Lung (tissue), 12 donors: Measurements from ENCODE around the gene RASAL2. TPM values are rescaled to one million over a fixed set of nuclear protein-coding genes. Genes with fewer than 3 reads are reported as not detected.

Source experiments
- ATAC-seq: fragments of 200-7000 bp; cut with Tn5 transposase; one replicate; pipeline ENCODE4 v1.9.1; 2020; ENCODE audit warnings: moderate number of reproducible peaks; ENCODE audit not compliant: insufficient read depth, low FRiP score
- DNase-seq, 3 donors: peaks; one replicate each; pipeline ENCODE4 v3.0.0-alpha.2; 2013 to 2017
- H3K27ac ChIP-seq, 2 donors: one replicate each; pipeline ENCODE4 v1.5.1; 2013; ENCODE audit warnings: mild to moderate bottlenecking in 2 of 2, moderate library complexity in 2 of 2, control low read depth in 1 of 2, inconsistent platforms in 1 of 2, low read depth in 1 of 2, low read length in 1 of 2
- H3K27me3 ChIP-seq, 3 donors: one replicate each; pipeline ENCODE4 v1.5.1; 2013; ENCODE audit warnings: low read length in 2 of 3; ENCODE audit not compliant: control insufficient read depth in 3 of 3, insufficient read depth in 3 of 3
- H3K36me3 ChIP-seq, 4 donors: one replicate each; pipeline ENCODE4 v1.5.1; 2013; ENCODE audit warnings: low read length in 4 of 4, mild to moderate bottlenecking in 1 of 4, moderate library complexity in 1 of 4; ENCODE audit not compliant: control insufficient read depth in 4 of 4, insufficient read depth in 4 of 4
- H3K4me1 ChIP-seq, 5 donors: one replicate each; pipeline ENCODE4 v1.5.1; 2013; ENCODE audit warnings: low read length in 5 of 5, mild to moderate bottlenecking in 2 of 5, moderate library complexity in 1 of 5; ENCODE audit not compliant: control insufficient read depth in 5 of 5, insufficient read depth in 5 of 5
- H3K4me3 ChIP-seq: one replicate; pipeline ENCODE4 v1.5.1; 2013; ENCODE audit warnings: mild to moderate bottlenecking, control low read depth, moderate library complexity
- H3K9ac ChIP-seq, 2 donors: one replicate each; pipeline ENCODE4 v1.5.1; 2013; ENCODE audit warnings: low read length in 2 of 2, control low read depth in 1 of 2; ENCODE audit not compliant: insufficient read depth in 1 of 2
- H3K9me3 ChIP-seq, 4 donors: one replicate each; pipeline ENCODE4 v1.5.1; 2013; ENCODE audit warnings: low read length in 3 of 4, mild to moderate bottlenecking in 1 of 4, moderate library complexity in 1 of 4; ENCODE audit not compliant: control insufficient read depth in 4 of 4, insufficient read depth in 3 of 4
- WGBS, 2 donors: extraction: QIAGEN DNeasy Blood & Tissue Kit; methylation state at CpG; one replicate each; pipeline ENCODE4 v1.1.7; 2013; 5-methylcytosine and 5-hydroxymethylcytosine counted together
- polyA plus RNA-seq, 2 donors: library from polyadenylated mRNA; stranded (reverse); fragments of 200-250 nt; gene quantifications; one replicate each; pipeline ENCODE4 v1.2.1, GENCODE V29; 2013
- total RNA-seq, 2 donors: library from RNA; depleted of rRNA in 1 of 2; stranded (reverse); fragments of >200 nt in 1 of 2; gene quantifications; one replicate each; pipeline ENCODE4 v1.2.1, GENCODE V29; 2014 to 2021
- TF ChIP-seq, protein P1 (sequence below): IDR thresholded peaks from 2 replicates; pipeline ENCODE4 v1.5.1; 2012; ENCODE audit warnings: mild to moderate bottlenecking; ENCODE audit errors: control extremely low read depth, extremely low read depth
- donor health status: control.
- donor health status: control.
- donor health status: Bipolar disorder and iron deficiency.
- donor health status: healthy.
- donor health status: DM: yes; HTN: yes; CAD: no.

The RASAL2 gene
- total and polyA plus RNA-seq, 4 donors = 4.9 to 34.8 (median 15.8) TPM

DNA sequence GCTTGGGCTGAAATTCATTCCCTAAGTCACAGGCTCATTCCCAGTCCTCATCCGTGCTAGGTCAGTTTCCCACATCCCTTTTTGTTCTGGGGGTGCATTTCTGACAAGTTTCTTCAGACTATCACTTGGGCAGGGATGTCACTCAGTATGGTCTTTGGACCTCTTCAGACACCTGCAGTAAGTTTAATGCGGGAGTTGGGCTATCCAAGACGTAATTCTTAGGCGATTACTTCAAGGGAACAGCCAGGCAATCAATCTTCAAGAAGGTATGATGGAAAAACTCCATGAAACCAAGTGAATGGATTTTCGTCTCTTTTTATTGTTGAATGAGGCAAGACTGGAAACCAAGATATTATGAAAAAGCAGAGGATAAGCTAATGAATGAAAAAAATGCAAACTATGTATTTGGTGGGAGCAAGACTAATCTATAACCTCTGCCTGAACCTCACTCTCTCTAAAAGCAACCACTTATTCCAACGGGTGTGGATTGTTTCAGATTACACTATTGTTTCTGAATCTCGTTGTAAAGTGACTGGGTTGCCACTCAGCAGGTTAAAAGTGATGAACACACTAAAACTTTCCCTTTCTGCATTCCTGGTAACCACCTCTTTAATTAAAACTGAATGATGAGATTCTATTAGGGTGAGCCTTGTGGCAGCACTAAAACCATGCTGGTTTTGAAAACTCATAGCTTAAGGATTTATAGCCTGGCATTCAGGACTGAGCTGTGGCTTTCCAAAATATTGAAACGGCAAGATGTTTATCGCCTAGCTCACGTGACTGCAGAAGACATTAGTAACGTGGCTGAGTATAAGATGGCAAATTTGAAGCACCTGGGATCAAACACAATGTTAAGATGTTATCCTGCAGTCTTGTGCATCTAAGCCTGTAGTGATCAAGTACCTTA is 1.1 kb downstream of the RASAL2 start:
- WGBS, 2 donors = 8% methylated on average over 11 of the region's 11 CpGs
- no peak for ATAC-seq
- peaks cover 4 to 43% (median 9%) of the 10 kb centered on the region in 5 donors for H3K4me1 ChIP-seq
- peak overlapping the region; percentile 59 to 76 for H3K9ac ChIP-seq
- H3K36me3 ChIP-seq = no peaks in the 10 kb centered on the region
- no peaks in the 10 kb centered on the region for H3K9me3 ChIP-seq
- DNase-seq = peak in 2 of 3 donors; percentile 4 to 36
- peak overlapping the region; percentile 92 to 96 for H3K27ac ChIP-seq
- peak overlapping the region; percentile 90 for H3K4me3 ChIP-seq
- H3K27me3 ChIP-seq = no peaks in the 10 kb centered on the region
- TF ChIP-seq, protein P1, sequence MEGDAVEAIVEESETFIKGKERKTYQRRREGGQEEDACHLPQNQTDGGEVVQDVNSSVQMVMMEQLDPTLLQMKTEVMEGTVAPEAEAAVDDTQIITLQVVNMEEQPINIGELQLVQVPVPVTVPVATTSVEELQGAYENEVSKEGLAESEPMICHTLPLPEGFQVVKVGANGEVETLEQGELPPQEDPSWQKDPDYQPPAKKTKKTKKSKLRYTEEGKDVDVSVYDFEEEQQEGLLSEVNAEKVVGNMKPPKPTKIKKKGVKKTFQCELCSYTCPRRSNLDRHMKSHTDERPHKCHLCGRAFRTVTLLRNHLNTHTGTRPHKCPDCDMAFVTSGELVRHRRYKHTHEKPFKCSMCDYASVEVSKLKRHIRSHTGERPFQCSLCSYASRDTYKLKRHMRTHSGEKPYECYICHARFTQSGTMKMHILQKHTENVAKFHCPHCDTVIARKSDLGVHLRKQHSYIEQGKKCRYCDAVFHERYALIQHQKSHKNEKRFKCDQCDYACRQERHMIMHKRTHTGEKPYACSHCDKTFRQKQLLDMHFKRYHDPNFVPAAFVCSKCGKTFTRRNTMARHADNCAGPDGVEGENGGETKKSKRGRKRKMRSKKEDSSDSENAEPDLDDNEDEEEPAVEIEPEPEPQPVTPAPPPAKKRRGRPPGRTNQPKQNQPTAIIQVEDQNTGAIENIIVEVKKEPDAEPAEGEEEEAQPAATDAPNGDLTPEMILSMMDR = no peak

- H3K4me3 ChIP-seq = no peak overlapping the region
- H3K9ac ChIP-seq = no peak overlapping the region
- ATAC-seq (no peak), DNase-seq (peak in 1 of 3 donors; percentile 3)
- peaks cover 4 to 43% (median 9%) of the 10 kb centered on the region in 5 donors for H3K4me1 ChIP-seq
- 49 to 73% methylated on average over 3 of the region's 3 CpGs for WGBS, 2 donors
- H3K9me3 ChIP-seq = no peaks in the 10 kb centered on the region
- TF ChIP-seq, protein P1 = no peak
- no peaks in the 10 kb centered on the region for H3K36me3 ChIP-seq
- peak overlapping the region in 1 of 2 donors; percentile 33 for H3K27ac ChIP-seq
- no peaks in the 10 kb centered on the region for H3K27me3 ChIP-seq
Measured at GRCh38 chr1:178096421-178096820, 2.5 kb downstream of the RASAL2 start.

DNA sequence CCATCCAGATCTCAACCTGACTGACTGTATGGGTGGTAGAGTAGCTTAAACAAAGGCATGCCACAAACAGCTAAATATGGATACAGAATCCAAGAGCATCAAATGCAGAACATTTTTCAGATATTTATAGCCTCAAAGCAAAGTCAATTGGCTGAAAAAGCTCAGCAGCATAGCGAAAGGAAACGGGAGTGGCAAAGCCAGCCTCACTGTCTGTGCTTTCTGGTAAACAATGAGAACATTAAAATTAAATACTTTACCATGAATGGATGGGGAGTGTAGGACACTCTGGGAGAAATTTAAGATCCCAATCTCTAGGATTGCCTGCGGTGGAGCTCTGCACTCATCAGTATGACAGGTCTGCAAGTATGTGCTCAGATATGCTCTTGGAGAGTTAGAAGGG is 4.4 kb downstream of the RASAL2 start:
- Histone ChIP-seq H3K4me1 (peaks cover 1 to 31% (median 9%) of the 10 kb centered on the region in 5 donors), H3K27ac (peak overlapping the region in 1 of 2 donors; percentile 41), H3K36me3 (no peaks in the 10 kb centered on the region), H3K9ac (no peak overlapping the region), H3K27me3 (no peaks in the 10 kb centered on the region), H3K9me3 (no peaks in the 10 kb centered on the region), H3K4me3 (no peak overlapping the region)
- peak in 1 of 3 donors; percentile 8 for DNase-seq
- TF ChIP-seq, protein P1 = no peak
- ATAC-seq = no peak
- 53 to 73% methylated on average over 3 of the region's 3 CpGs for WGBS, 2 donors
